GM12878 (cell line): Measurements from ENCODE around the gene VASH1.

Experiments
- NBN ChIP-seq: fragments of 450-650 bp; IDR thresholded peaks from 2 replicates; pipeline ENCODE4 v1.6.1; 2016
- SMAD1 ChIP-seq: fragments of 450-650 bp; IDR thresholded peaks from 2 replicates; pipeline ENCODE4 v1.6.1; 2018; ENCODE audit warnings: mild to moderate bottlenecking, low read depth; ENCODE audit not compliant: partially characterized antibody
- TAF1 ChIP-seq: IDR thresholded peaks from 2 replicates; pipeline ENCODE4 v1.6.1; 2011; ENCODE audit warnings: mild to moderate bottlenecking, low read depth, low read length, borderline replicate concordance
- TF ChIP-seq, protein P1 (sequence below): IDR thresholded peaks from 2 replicates; pipeline ENCODE4 v1.6.1; 2012; ENCODE audit warnings: low read depth, low read length, improper control_type of control experiment
- TF ChIP-seq, protein P2 (sequence below), 3 experiments: IDR thresholded peaks in 2 of 3; conservative IDR thresholded peaks in 1 of 3; 2 replicates each; pipeline ENCODE4 v1.5.1; 2011; ENCODE audit warnings: low read depth in 3 of 3, low read length in 3 of 3, mild to moderate bottlenecking in 3 of 3, control low read depth in 2 of 3, moderate library complexity in 2 of 3, inconsistent platforms in 1 of 3, mixed read lengths in 1 of 3; ENCODE audit not compliant: control insufficient read depth in 2 of 3, insufficient read depth in 1 of 3; ENCODE audit errors: extremely low read depth in 1 of 3
- TF ChIP-seq, protein P3 (sequence below): IDR thresholded peaks from 2 replicates; pipeline ENCODE4 v1.6.1; 2012; ENCODE audit warnings: low read depth, low read length, improper control_type of control experiment

DNA sequence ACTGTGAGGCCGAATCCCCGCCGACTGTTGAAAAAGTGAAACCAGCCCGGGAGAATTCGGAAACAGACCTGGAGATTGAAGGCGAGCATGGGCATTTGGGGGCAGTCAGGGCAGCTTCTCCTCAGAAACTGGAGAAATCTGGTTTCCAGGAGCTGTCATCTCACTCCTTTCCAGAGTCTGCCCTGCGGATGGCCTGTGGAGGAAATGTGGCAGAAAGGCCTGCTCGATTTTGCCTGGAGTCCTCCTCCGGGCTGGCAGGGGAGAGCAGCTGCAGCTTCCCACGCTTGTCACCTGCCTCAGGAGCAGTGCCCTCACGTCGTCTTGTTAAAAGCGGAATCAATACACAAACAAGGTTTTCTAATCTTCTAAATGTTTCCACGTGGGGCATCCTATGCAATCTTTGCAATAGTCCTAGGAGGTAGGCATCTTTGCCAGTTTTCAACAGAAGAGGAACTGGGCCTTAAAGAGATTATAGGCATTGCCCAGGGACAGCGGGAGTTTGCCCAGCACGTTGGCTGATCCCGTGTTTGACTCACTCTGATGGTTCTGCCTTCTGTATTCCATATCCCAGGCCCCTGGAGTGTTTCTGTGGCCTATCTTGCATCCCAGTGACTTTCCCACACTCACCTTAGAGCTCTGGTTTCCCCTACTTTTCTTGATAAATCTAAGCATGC, 67.2 kb downstream of the VASH1 start:
- TF ChIP-seq, protein P1, sequence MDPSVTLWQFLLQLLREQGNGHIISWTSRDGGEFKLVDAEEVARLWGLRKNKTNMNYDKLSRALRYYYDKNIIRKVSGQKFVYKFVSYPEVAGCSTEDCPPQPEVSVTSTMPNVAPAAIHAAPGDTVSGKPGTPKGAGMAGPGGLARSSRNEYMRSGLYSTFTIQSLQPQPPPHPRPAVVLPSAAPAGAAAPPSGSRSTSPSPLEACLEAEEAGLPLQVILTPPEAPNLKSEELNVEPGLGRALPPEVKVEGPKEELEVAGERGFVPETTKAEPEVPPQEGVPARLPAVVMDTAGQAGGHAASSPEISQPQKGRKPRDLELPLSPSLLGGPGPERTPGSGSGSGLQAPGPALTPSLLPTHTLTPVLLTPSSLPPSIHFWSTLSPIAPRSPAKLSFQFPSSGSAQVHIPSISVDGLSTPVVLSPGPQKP, result no peak
- TF ChIP-seq NBN (no peak), SMAD1 (no peak), TAF1 (no peak)
- TF ChIP-seq, protein P2, sequence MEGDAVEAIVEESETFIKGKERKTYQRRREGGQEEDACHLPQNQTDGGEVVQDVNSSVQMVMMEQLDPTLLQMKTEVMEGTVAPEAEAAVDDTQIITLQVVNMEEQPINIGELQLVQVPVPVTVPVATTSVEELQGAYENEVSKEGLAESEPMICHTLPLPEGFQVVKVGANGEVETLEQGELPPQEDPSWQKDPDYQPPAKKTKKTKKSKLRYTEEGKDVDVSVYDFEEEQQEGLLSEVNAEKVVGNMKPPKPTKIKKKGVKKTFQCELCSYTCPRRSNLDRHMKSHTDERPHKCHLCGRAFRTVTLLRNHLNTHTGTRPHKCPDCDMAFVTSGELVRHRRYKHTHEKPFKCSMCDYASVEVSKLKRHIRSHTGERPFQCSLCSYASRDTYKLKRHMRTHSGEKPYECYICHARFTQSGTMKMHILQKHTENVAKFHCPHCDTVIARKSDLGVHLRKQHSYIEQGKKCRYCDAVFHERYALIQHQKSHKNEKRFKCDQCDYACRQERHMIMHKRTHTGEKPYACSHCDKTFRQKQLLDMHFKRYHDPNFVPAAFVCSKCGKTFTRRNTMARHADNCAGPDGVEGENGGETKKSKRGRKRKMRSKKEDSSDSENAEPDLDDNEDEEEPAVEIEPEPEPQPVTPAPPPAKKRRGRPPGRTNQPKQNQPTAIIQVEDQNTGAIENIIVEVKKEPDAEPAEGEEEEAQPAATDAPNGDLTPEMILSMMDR (IDR thresholded peaks at IDR 0.05 in 2 of 3, conservative IDR thresholded peaks at IDR 0.05 in 1 of 3; ENCODE audit: control insufficient read depth in 2 of 3, extremely low read depth in 1 of 3, insufficient read depth in 1 of 3, low read depth in 3 of 3, low read length in 3 of 3), result no peak
- TF ChIP-seq, protein P3, sequence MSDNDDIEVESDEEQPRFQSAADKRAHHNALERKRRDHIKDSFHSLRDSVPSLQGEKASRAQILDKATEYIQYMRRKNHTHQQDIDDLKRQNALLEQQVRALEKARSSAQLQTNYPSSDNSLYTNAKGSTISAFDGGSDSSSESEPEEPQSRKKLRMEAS, result no peak
